Stimulated activated CD4-positive, alpha-beta T cell treated with anti-CD3 and anti-CD28 coated beads, Interleukin-1b, Interleukin-23, amount 100 ng/mL, for 24 hours (primary cell): ENCODE results near the gene COL4A1.

Experiments
- DNase-seq, 4 experiments: peaks; one replicate each; pipeline ENCODE4 v3.0.0-alpha.2; 2020; ENCODE audit warnings: low read depth in 4 of 4, low spot score in 1 of 4

Gene COL4A1

GRCh38 chr13:110310541-110311442 lies 3.8 kb upstream of the COL4A1 start:
- DNase-seq: no peak

GRCh38 chr13:110309661-110310524 lies 2.9 kb upstream of the COL4A1 start:
- no peak for DNase-seq

GRCh38 chr13:110308656-110309359 lies 1.9 kb upstream of the COL4A1 start:
- no peak for DNase-seq

GRCh38 chr13:110307767-110308655 lies 1.1 kb upstream of the COL4A1 start:
- no peak for DNase-seq

- no peak for DNase-seq
These were observed 507 bp downstream of the COL4A1 start for GRCh38 chr13:110306340-110306959.

GRCh38 chr13:110305949-110306339 lies 1.0 kb downstream of the COL4A1 start:
- DNase-seq: no peak

- no peak for DNase-seq
These were observed 1.4 kb downstream of the COL4A1 start for GRCh38 chr13:110305544-110305943.

GRCh38 chr13:110305001-110305400 lies 2.0 kb downstream of the COL4A1 start:
- DNase-seq: no peak

GRCh38 chr13:110304256-110304655 lies 2.7 kb downstream of the COL4A1 start:
- no peak for DNase-seq

GRCh38 chr13:110303644-110304043 lies 3.3 kb downstream of the COL4A1 start:
- DNase-seq: no peak

- no peak for DNase-seq
These were observed 4.0 kb downstream of the COL4A1 start for GRCh38 chr13:110302997-110303396.

GRCh38 chr13:110301606-110302553 lies 5.1 kb downstream of the COL4A1 start:
- DNase-seq: no peak

- DNase-seq: no peak
These were observed 5.9 kb downstream of the COL4A1 start for GRCh38 chr13:110301083-110301482.

GRCh38 chr13:110300090-110300815 lies 6.7 kb downstream of the COL4A1 start:
- no peak for DNase-seq

GRCh38 chr13:110299283-110299840 lies 7.6 kb downstream of the COL4A1 start:
- DNase-seq: no peak

GRCh38 chr13:110298505-110299282 lies 8.3 kb downstream of the COL4A1 start:
- DNase-seq: peak in 1 of 4 experiments; percentile 23
